ENCODE results near the gene SLC5A5. TPM values are rescaled to one million over a fixed set of nuclear protein-coding genes. Genes with fewer than 3 reads are reported as not detected.

The SLC5A5 gene
- total and polyA plus RNA-seq, 2 of the 4 experiments (the other 2 are of a cell fraction) = not detected

DNA sequence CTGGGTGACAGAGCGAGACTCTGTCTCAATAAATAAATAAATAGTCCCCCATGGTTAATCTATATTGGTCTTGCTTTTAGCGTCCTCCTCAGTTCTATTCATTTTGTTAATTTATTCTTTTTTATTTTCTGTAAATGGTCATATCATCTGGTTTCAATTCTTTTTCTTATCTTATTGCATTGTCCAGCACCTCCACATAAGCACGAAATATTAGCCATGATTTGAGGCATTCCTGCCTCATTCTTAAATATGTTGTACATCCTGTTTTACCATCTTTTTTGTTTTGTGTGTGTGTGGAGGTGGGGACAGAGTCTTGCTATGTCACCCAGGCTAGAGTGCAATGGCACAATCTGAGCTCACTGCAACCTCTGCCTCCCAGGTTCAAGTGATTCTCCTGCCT is 36.5 kb downstream of the SLC5A5 start:
- H3K4me3 ChIP-seq (ENCODE audit: insufficient read depth, low read depth, low read length) = no peak overlapping the region
- intact Hi-C loops (cut with micrococcal nuclease) = no loop called here
- no peak overlapping the region for H3K9ac ChIP-seq (ENCODE audit: low read depth, low read length)
- ChIA-PET POLR2A (ENCODE audit: unreplicated experiment) (no interaction called here), CTCF (interaction anchor here (0.7 kb wide), 1 partner anchor 30 kb away, joined by 3 read pairs; no protein-coding TSS in a partner anchor)
- H3K9me1 ChIP-seq (ENCODE audit: insufficient read depth, low read length) = no peaks in the 10 kb centered on the region
- no peak overlapping the region for H2BK5ac ChIP-seq (ENCODE audit: low read depth, low read length, poor library complexity, severe bottlenecking)
- H3K4ac ChIP-seq (ENCODE audit: low read depth, low read length) = no peak overlapping the region
- H2AK5ac ChIP-seq (ENCODE audit: low read depth, low read length) = no peak overlapping the region
- no peak overlapping the region for H3K23ac ChIP-seq (ENCODE audit: low read depth, low read length)
- H2BK20ac ChIP-seq (ENCODE audit: low read depth, low read length) = no peak overlapping the region
- H4K20me1 ChIP-seq (ENCODE audit: insufficient read depth, low read length) = no peaks in the 10 kb centered on the region
- no peak overlapping the region for H4K91ac ChIP-seq (ENCODE audit: insufficient read depth, low read depth, low read length)
- no CpG with 5 or more reads among the region's 3 CpGs for WGBS, 2 experiments (ENCODE audit: extremely low coverage in 2 of 2, insufficient read length in 1 of 2)
- no peak overlapping the region for H4K5ac ChIP-seq (ENCODE audit: low read depth, low read length)
- ATAC-seq (ENCODE audit: low read depth) = no peak
- H3K27me3 ChIP-seq (ENCODE audit: control insufficient read depth, insufficient read depth, low read length) = peaks cover 4% of the 10 kb centered on the region; the same call in 1 of the 2 replicates
- H4K8ac ChIP-seq (ENCODE audit: low read depth in 2 of 2, low read length in 2 of 2) = no peak overlapping the region
- no peak for DNase-seq
- H3K4me2 ChIP-seq (ENCODE audit: low read depth, low read length) = no peak overlapping the region
- H2AFZ ChIP-seq (replicated peaks; ENCODE audit: low read length, poor library complexity) = no peak overlapping the region
- H3K27ac ChIP-seq (ENCODE audit: insufficient read depth, low read length) = no peak overlapping the region
- H3K4me1 ChIP-seq (ENCODE audit: control insufficient read depth, insufficient read depth, low read length) = no peaks in the 10 kb centered on the region
- H3K18ac ChIP-seq (ENCODE audit: low read depth, low read length) = no peak overlapping the region
- in situ Hi-C loops (cut with MboI; ENCODE audit: low sequenced_read_pairs) = no loop called here
- no peaks in the 10 kb centered on the region for H3K36me3 ChIP-seq (ENCODE audit: control insufficient read depth, insufficient read depth, low read length)
- H3K14ac ChIP-seq (replicated peaks; ENCODE audit: low read depth, low read length) = no peak overlapping the region
- H3K56ac ChIP-seq (ENCODE audit: extremely low read depth, insufficient read depth, low read length) = no peak overlapping the region
- dilution Hi-C loops (cut with HindIII; ENCODE audit: low sequenced_read_pairs, unreplicated experiment) = no loop called here
- BruUV-seq (replicated peaks) = no TSS peak
- no peaks in the 10 kb centered on the region for H3K79me1 ChIP-seq (ENCODE audit: low read depth in 1 of 2, low read length in 2 of 2)
- H2AK9ac ChIP-seq (replicated peaks; ENCODE audit: low read depth, low read length, poor library complexity) = no peak overlapping the region
- peaks cover 7% of the 10 kb centered on the region for H3K9me3 ChIP-seq (ENCODE audit: control insufficient read depth, insufficient read depth, low read length)
- no peak overlapping the region for H2BK120ac ChIP-seq (ENCODE audit: low read depth, low read length)
- no peak for TF ChIP-seq POLR2A (IDR thresholded peaks at IDR 0.05; ENCODE audit: low read depth, low read length)
- no peak for TF ChIP-seq RFX5 (IDR thresholded peaks at IDR 0.05; ENCODE audit: low read depth, low read length)
- no peak for TF ChIP-seq CHD1 (IDR thresholded peaks at IDR 0.05; ENCODE audit: low read depth, low read length)
- no peak for TF ChIP-seq CTCF (conservative IDR thresholded peaks at IDR 0.05; ENCODE audit: low read depth, low read length)
- TF ChIP-seq BHLHE40 (IDR thresholded peaks at IDR 0.05; ENCODE audit: low read depth, low read length) = no peak
- TF ChIP-seq RCOR1 (IDR thresholded peaks at IDR 0.05; ENCODE audit: insufficient replicate concordance, low read length) = no peak
- H2BK15ac ChIP-seq (ENCODE audit: low read depth, low read length) = no peak overlapping the region
